Trophoblast cell (in vitro differentiated cells and primary cell): ENCODE results near the gene PEBP1.
"Not testable (repeated sequence)": the region's sequence is repeated elsewhere in the genome, so short reads cannot be mapped to it uniquely, and the experiment has no call there.

ENCODE experiments used
- DNase-seq, 2 donors: peaks; one replicate each; pipeline ENCODE4 v3.0.0-alpha.2; 2016
- H2AFZ ChIP-seq: 2 replicates; pipeline ENCODE4 v1.6.1; 2013; ENCODE audit warnings: low read length, moderate library complexity, mild to moderate bottlenecking; ENCODE audit not compliant: insufficient read depth, poor library complexity
- H2AK5ac ChIP-seq: 2 replicates; pipeline ENCODE4 v1.6.1; 2013; ENCODE audit warnings: mild to moderate bottlenecking, low read length
- H2BK120ac ChIP-seq: 2 replicates; pipeline ENCODE4 v1.6.1; 2013; ENCODE audit warnings: low read length, mild to moderate bottlenecking, moderate library complexity; ENCODE audit not compliant: insufficient read depth, poor library complexity
- H2BK12ac ChIP-seq: 2 replicates; pipeline ENCODE4 v1.6.1; 2013; ENCODE audit warnings: mild to moderate bottlenecking, low read length, moderate library complexity
- H2BK5ac ChIP-seq: 2 replicates; pipeline ENCODE4 v1.6.1; 2013; ENCODE audit warnings: low read length, low read depth, moderate library complexity, mild to moderate bottlenecking; ENCODE audit not compliant: poor library complexity
- H3K14ac ChIP-seq: 2 replicates; pipeline ENCODE4 v1.6.1; 2013; ENCODE audit warnings: mild to moderate bottlenecking, low read length
- H3K18ac ChIP-seq: 2 replicates; pipeline ENCODE4 v1.6.1; 2013; ENCODE audit warnings: mild to moderate bottlenecking, low read length
- H3K23ac ChIP-seq: 2 replicates; pipeline ENCODE4 v1.6.1; 2013; ENCODE audit warnings: low read length
- H3K27ac ChIP-seq: 2 replicates; pipeline ENCODE4 v1.5.1; 2013; ENCODE audit warnings: low read depth, mild to moderate bottlenecking, inconsistent platforms, low read length, moderate library complexity
- H3K27me3 ChIP-seq: 2 replicates; pipeline ENCODE4 v1.6.1; 2013; ENCODE audit warnings: inconsistent platforms, mild to moderate bottlenecking, low read length, moderate library complexity; ENCODE audit not compliant: insufficient read depth
- H3K36me3 ChIP-seq, 2 experiments: 1 replicate in 1 of 2; 2 replicates in 1 of 2; pipeline ENCODE4 v1.6.1; 2013; ENCODE audit warnings: low read length in 2 of 2, mild to moderate bottlenecking in 2 of 2, moderate library complexity in 1 of 2; ENCODE audit not compliant: insufficient read depth in 2 of 2, control insufficient read depth in 1 of 2
- H3K4ac ChIP-seq: 2 replicates; pipeline ENCODE4 v1.6.1; 2013; ENCODE audit warnings: low read depth, mild to moderate bottlenecking, low read length, moderate library complexity
- H3K4me1 ChIP-seq, 2 experiments: 1 replicate in 1 of 2; 2 replicates in 1 of 2; pipeline ENCODE4 v1.6.1; 2013; ENCODE audit warnings: low read length in 2 of 2, mild to moderate bottlenecking in 2 of 2, moderate library complexity in 1 of 2; ENCODE audit not compliant: insufficient read depth in 2 of 2, control insufficient read depth in 1 of 2
- H3K4me2 ChIP-seq: 2 replicates; pipeline ENCODE4 v1.6.1; 2013; ENCODE audit warnings: inconsistent platforms, mild to moderate bottlenecking, low read length, moderate library complexity
- H3K4me3 ChIP-seq: 2 replicates; pipeline ENCODE4 v1.5.1; 2013; ENCODE audit warnings: mild to moderate bottlenecking, low read depth, low read length, inconsistent platforms
- H3K79me1 ChIP-seq: one replicate; pipeline ENCODE4 v1.6.1; 2013; ENCODE audit warnings: low read length
- H3K79me2 ChIP-seq: 2 replicates; pipeline ENCODE4 v1.6.1; 2013; ENCODE audit warnings: low read length, mild to moderate bottlenecking; ENCODE audit not compliant: control insufficient read depth, insufficient read depth, poor library complexity
- H3K9ac ChIP-seq: 2 replicates; pipeline ENCODE4 v1.6.1; 2013; ENCODE audit warnings: mild to moderate bottlenecking, low read length
- H3K9me3 ChIP-seq: 2 replicates; pipeline ENCODE4 v1.6.1; 2013; ENCODE audit warnings: low read depth, mild to moderate bottlenecking, control low read depth, inconsistent platforms, low read length; ENCODE audit not compliant: insufficient read depth
- H4K12ac ChIP-seq: 2 replicates; pipeline ENCODE4 v1.6.1; 2013; ENCODE audit warnings: low read depth, mild to moderate bottlenecking, low read length, moderate library complexity
- H4K8ac ChIP-seq: 2 replicates; pipeline ENCODE4 v1.6.1; 2013; ENCODE audit warnings: low read depth, mild to moderate bottlenecking, low read length, moderate library complexity
- H4K91ac ChIP-seq: one replicate; pipeline ENCODE4 v1.6.1; 2013; ENCODE audit warnings: low read depth, mild to moderate bottlenecking, low read length, moderate library complexity
- WGBS: extraction: QIAGEN DNeasy Blood & Tissue Kit; methylation state at CpG from one replicate; pipeline ENCODE4 v1.1.7; 2013; ENCODE audit warnings: missing lambda C conversion rate; ENCODE audit not compliant: insufficient read length, insufficient coverage; ENCODE audit errors: extremely low coverage; 5-methylcytosine and 5-hydroxymethylcytosine counted together

PEBP1 gene

GRCh38 chr12:118129436-118129835 lies 6.5 kb upstream of the PEBP1 start:
- H3K36me3 ChIP-seq, H3K4me2 ChIP-seq, H4K12ac ChIP-seq, H3K4me1 ChIP-seq, H3K23ac ChIP-seq, H4K8ac ChIP-seq, H3K27me3 ChIP-seq, H2BK120ac ChIP-seq, H3K27ac ChIP-seq, H2AK5ac ChIP-seq, H2BK5ac ChIP-seq, H3K14ac ChIP-seq, DNase-seq, H3K79me1 ChIP-seq, H3K9ac ChIP-seq, H3K4ac ChIP-seq, H4K91ac ChIP-seq, H2AFZ ChIP-seq, H3K9me3 ChIP-seq, H3K18ac ChIP-seq, H3K4me3 ChIP-seq, H3K79me2 ChIP-seq, H2BK12ac ChIP-seq: not testable (repeated sequence)
- no CpG with 5 or more reads among the region's 5 CpGs for WGBS

GRCh38 chr12:118136559-118137003 lies 657 bp downstream of the PEBP1 start:
- Histone ChIP-seq H3K23ac (no peak overlapping the region), H3K9ac (peak overlapping the region; percentile 94), H2BK5ac (no peak overlapping the region), H2BK120ac (no peak overlapping the region), H2AK5ac (no peak overlapping the region), H3K79me2 (peaks cover 9% of the 10 kb centered on the region), H3K4me1 (peaks cover 7 to 11% of the 10 kb centered on the region in 2 experiments), H4K12ac (peak overlapping the region; percentile 68), H3K14ac (peak overlapping the region; percentile 71), H3K36me3 (peaks cover 13 to 21% of the 10 kb centered on the region in 2 experiments), H2AFZ (peak overlapping the region; percentile 95), H3K27me3 (no peaks in the 10 kb centered on the region), H3K79me1 (peaks cover 6% of the 10 kb centered on the region), H4K8ac (peak overlapping the region; percentile 83), H3K27ac (peak overlapping the region; percentile 15), H3K4ac (peak overlapping the region; percentile 89), H4K91ac (peak overlapping the region; percentile 64), H3K18ac (peak overlapping the region; percentile 85), H3K4me2 (peak overlapping the region; percentile 80), H2BK12ac (no peak overlapping the region), H3K9me3 (no peaks in the 10 kb centered on the region), H3K4me3 (peak overlapping the region; percentile 97)
- DNase-seq = peak; percentile 62 to 67
- WGBS = no CpG with 5 or more reads among the region's 29 CpGs

GRCh38 chr12:118137148-118137678 lies 1.3 kb downstream of the PEBP1 start:
- no peak overlapping the region for H3K18ac ChIP-seq

GRCh38 chr12:118140825-118141224 lies 4.9 kb downstream of the PEBP1 start:
- no peak overlapping the region for H2BK12ac ChIP-seq
- peaks cover 6% of the 10 kb centered on the region for H3K79me1 ChIP-seq
- no peak overlapping the region for H3K18ac ChIP-seq
- H3K23ac ChIP-seq = no peak overlapping the region
- no peak overlapping the region for H4K12ac ChIP-seq
- H2BK120ac ChIP-seq = no peak overlapping the region
- no peak overlapping the region for H2AK5ac ChIP-seq
- no peak overlapping the region for H2AFZ ChIP-seq
- no CpG with 5 or more reads among the region's 8 CpGs for WGBS
- H3K4me2 ChIP-seq = no peak overlapping the region
- H3K9me3 ChIP-seq = no peaks in the 10 kb centered on the region
- no peak overlapping the region for H3K27ac ChIP-seq
- no peak overlapping the region for H3K9ac ChIP-seq
- peaks cover 9% of the 10 kb centered on the region for H3K79me2 ChIP-seq
- no peaks in the 10 kb centered on the region for H3K27me3 ChIP-seq
- H2BK5ac ChIP-seq = no peak overlapping the region
- no peak overlapping the region for H3K4ac ChIP-seq
- peaks cover 7 to 11% of the 10 kb centered on the region in 2 experiments for H3K4me1 ChIP-seq
- H3K14ac ChIP-seq = no peak overlapping the region
- H3K36me3 ChIP-seq = peaks cover 26 to 44% of the 10 kb centered on the region in 2 experiments
- H4K8ac ChIP-seq = no peak overlapping the region
- H4K91ac ChIP-seq = no peak overlapping the region
- DNase-seq = no peak
- H3K4me3 ChIP-seq = no peak overlapping the region

More at GRCh38 chr12:118137148-118137678, 1.3 kb downstream of the PEBP1 start:
- H3K27ac ChIP-seq = no peak overlapping the region
- H3K4me2 ChIP-seq = peak overlapping the region; percentile 80
- no peak overlapping the region for H2AFZ ChIP-seq
- H3K9me3 ChIP-seq = no peaks in the 10 kb centered on the region
- no peak overlapping the region for H2BK120ac ChIP-seq
- H3K4me3 ChIP-seq = no peak overlapping the region
- peaks cover 6% of the 10 kb centered on the region for H3K79me1 ChIP-seq
- H3K4me1 ChIP-seq = peaks cover 7 to 11% of the 10 kb centered on the region in 2 experiments
- no peak overlapping the region for H2BK12ac ChIP-seq
- peak in 1 of 2 donors; percentile 7 for DNase-seq
- H3K79me2 ChIP-seq = peaks cover 9% of the 10 kb centered on the region
- no peak overlapping the region for H4K8ac ChIP-seq
- no peak overlapping the region for H2AK5ac ChIP-seq
- no peak overlapping the region for H4K91ac ChIP-seq
- H2BK5ac ChIP-seq = no peak overlapping the region
- H3K23ac ChIP-seq = no peak overlapping the region
- H3K9ac ChIP-seq = peak overlapping the region; percentile 31
- H3K14ac ChIP-seq = no peak overlapping the region
- H3K36me3 ChIP-seq = peaks cover 13 to 21% of the 10 kb centered on the region in 2 experiments
- H3K27me3 ChIP-seq = no peaks in the 10 kb centered on the region
- WGBS = no CpG with 5 or more reads among the region's 10 CpGs
- H4K12ac ChIP-seq = peak overlapping the region; percentile 21
- no peak overlapping the region for H3K4ac ChIP-seq
